GM19240 (cell line): Measurements from ENCODE around the gene FTO.
"Not testable (repeated sequence)": the region's sequence is repeated elsewhere in the genome, so short reads cannot be mapped to it uniquely, and the experiment has no call there.

Experiments
- DNase-seq: peaks from one replicate; pipeline ENCODE4 v3.0.0; 2011; ENCODE audit warnings: low spot score; ENCODE audit not compliant: insufficient read length

The FTO gene

GRCh38 chr16:54174750-54175149 lies 470.8 kb downstream of the FTO start:
- no peak for DNase-seq

GRCh38 chr16:54175169-54175551 lies 471.2 kb downstream of the FTO start:
- no peak for DNase-seq

- no peak for DNase-seq
Observed at GRCh38 chr16:54175552-54176375, 471.8 kb downstream of the FTO start.

GRCh38 chr16:54176376-54176901 lies 472.5 kb downstream of the FTO start:
- DNase-seq: no peak

GRCh38 chr16:54177052-54177861 lies 473.3 kb downstream of the FTO start:
- no peak for DNase-seq

- no peak for DNase-seq
Observed at GRCh38 chr16:54177862-54178477, 474.0 kb downstream of the FTO start.

- DNase-seq: no peak
Observed at GRCh38 chr16:54178478-54178976, 474.6 kb downstream of the FTO start.

GRCh38 chr16:54180421-54181359 lies 476.7 kb downstream of the FTO start:
- DNase-seq: no peak

- not testable (repeated sequence) for DNase-seq
Observed at GRCh38 chr16:54181683-54182329, 477.9 kb downstream of the FTO start.

GRCh38 chr16:54185045-54185444 lies 481.1 kb downstream of the FTO start:
- DNase-seq: no peak

- no peak for DNase-seq
Observed at GRCh38 chr16:54191163-54191562, 487.2 kb downstream of the FTO start.

- DNase-seq: no peak
Observed at GRCh38 chr16:54191592-54191991, 487.6 kb downstream of the FTO start.

- no peak for DNase-seq
Observed at GRCh38 chr16:54193013-54193664, 489.2 kb downstream of the FTO start.

GRCh38 chr16:54193665-54194333 lies 489.8 kb downstream of the FTO start:
- DNase-seq: peak; percentile 38

GRCh38 chr16:54194334-54194743 lies 490.4 kb downstream of the FTO start:
- no peak for DNase-seq

- DNase-seq: no peak
Observed at GRCh38 chr16:54197758-54198157, 493.8 kb downstream of the FTO start.

GRCh38 chr16:54199487-54200160 lies 495.7 kb downstream of the FTO start:
- DNase-seq: no peak

GRCh38 chr16:54200161-54200534 lies 496.2 kb downstream of the FTO start:
- DNase-seq: no peak
